Activated naive CD4-positive, alpha-beta T cell treated with anti-CD3 and anti-CD28 coated beads, Interleukin-2, amount 50 U/mL, for 24 hours (primary cell): ENCODE results near the gene TNC.
A peak's percentile ranks its signal among the peaks of the same experiment; 100 is the strongest.

Experiments used
- H3K27ac Mint-ChIP-seq: one replicate; pipeline ENCODE4 v1.8.0; 2021; ENCODE audit warnings: mild to moderate bottlenecking, mixed read lengths
- H3K27me3 Mint-ChIP-seq: one replicate; pipeline ENCODE4 v1.8.0; 2021; ENCODE audit warnings: mixed read lengths
- H3K36me3 Mint-ChIP-seq: one replicate; pipeline ENCODE4 v1.8.0; 2021; ENCODE audit warnings: mixed read lengths
- H3K4me1 Mint-ChIP-seq: one replicate; pipeline ENCODE4 v1.8.0; 2021; ENCODE audit warnings: mixed read lengths
- H3K4me3 Mint-ChIP-seq: one replicate; pipeline ENCODE4 v1.8.0; 2021; ENCODE audit warnings: mild to moderate bottlenecking, mixed read lengths
- H3K9me3 Mint-ChIP-seq: one replicate; pipeline ENCODE4 v1.8.0; 2021; ENCODE audit warnings: mixed read lengths

TNC gene

DNA sequence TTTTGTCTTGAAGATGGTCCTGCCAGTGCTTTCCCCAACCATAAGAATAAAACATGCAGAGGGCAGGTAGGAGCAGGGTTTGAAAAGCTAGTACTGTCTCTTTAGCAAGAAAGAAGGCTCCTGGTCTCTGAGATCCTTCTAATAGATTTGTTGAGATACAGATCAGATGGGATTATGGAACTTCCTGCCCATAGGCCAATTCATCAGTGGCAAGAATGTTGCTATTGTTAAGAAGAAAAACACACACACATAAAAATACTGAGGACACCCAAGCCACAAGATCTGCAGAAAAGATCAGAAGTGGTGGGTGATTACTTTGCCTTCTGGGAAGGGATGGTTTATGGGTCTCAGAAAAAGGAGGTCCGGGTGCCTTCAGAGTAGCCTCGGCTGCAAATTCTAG, 59.8 kb downstream of the TNC start:
- Mint-ChIP-seq H3K9me3 (no peaks in the 10 kb centered on the region), H3K27me3 (peaks cover 15% of the 10 kb centered on the region), H3K36me3 (no peaks in the 10 kb centered on the region), H3K27ac (no peak overlapping the region), H3K4me1 (no peaks in the 10 kb centered on the region), H3K4me3 (no peak overlapping the region)

DNA sequence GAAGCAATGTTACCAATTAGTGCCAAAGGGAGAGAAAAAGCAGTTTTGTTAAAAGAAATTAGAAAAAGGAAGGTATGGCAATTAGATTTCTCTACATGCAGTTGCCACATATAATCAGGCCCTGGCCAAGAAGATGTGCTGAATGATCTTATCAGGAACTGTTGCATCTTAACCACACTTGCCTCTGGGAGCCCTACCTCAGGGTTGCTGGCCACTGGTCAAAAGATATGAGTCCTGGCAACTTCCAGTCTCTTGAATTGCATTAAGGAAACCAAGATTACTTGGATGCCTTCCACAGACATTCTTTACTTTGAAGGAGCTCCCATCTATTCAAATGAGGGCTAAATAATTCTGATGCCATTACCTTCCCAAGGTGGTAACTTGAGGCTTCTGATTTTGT, 60.4 kb downstream of the TNC start:
- Mint-ChIP-seq H3K4me1 (no peaks in the 10 kb centered on the region), H3K27ac (no peak overlapping the region), H3K4me3 (no peak overlapping the region), H3K9me3 (no peaks in the 10 kb centered on the region), H3K27me3 (peaks cover 18% of the 10 kb centered on the region), H3K36me3 (no peaks in the 10 kb centered on the region)

DNA sequence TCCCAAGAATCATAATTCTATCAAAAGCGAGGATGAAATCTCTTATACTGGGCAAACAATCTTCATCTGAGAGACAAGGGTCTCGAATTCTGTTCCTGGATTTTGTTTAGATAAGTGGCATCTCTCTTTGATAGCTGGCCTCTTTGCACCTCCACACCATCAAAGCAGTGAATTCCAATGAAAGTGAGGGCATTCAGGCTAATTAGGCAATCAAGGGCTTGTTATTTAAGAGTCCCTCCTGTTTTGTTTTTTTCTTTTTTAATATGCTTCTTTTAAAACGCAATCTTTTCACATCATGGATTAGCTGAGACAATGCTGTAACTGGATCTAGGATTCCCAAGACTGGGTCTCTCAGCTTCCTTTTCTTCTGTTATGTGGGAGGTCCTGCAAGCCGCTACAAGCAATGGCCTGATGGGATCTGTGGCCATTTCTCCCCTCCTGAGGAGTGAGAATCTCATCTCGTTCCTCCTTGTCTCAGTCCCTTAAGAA, 67.9 kb downstream of the TNC start:
- Mint-ChIP-seq H3K4me3 (no peak overlapping the region), H3K4me1 (no peaks in the 10 kb centered on the region), H3K36me3 (no peaks in the 10 kb centered on the region), H3K9me3 (no peaks in the 10 kb centered on the region), H3K27ac (no peak overlapping the region), H3K27me3 (peaks cover 15% of the 10 kb centered on the region)

DNA sequence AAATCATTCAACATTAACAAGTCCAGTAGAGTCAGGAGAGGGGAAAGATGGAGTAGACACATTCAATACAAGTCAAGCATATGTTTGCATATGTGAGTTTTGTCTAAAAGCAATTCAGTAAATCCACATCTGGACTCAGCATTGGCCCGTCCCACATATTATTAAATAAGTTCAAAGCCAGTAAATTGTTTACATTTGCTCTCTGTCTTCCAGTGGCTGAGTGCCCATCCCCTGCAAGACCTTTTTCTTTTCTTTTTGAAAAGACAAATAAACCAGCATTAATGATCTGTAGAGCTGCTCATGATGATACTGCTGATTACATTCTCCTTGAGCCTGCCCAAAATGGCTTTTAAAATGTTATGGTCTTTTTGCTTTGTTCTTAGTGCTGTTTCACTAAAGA, 71.1 kb downstream of the TNC start:
- Mint-ChIP-seq H3K9me3 (no peaks in the 10 kb centered on the region), H3K27ac (no peak overlapping the region), H3K27me3 (peaks cover 7% of the 10 kb centered on the region)

DNA sequence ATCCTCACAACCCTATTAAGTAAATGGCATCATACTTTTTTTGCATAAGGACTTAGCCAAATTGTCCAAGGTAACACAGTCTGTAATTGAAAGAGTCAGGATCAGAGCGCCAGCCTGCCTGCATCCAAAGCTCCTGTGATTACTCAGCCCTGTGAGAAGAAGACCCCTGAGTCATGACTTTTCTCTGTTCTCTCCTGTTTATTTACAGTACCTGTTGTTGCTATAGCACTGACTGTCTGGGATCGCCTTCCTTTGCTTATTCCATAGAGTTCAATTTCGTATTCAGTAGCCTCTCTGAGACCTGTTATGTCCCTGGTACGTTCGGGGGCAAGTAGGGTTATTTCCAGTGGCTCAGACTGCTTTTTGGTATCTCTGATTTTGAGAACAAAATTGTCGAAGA, 71.8 kb downstream of the TNC start:
- Mint-ChIP-seq H3K27me3 (peaks cover 7% of the 10 kb centered on the region), H3K36me3 (no peaks in the 10 kb centered on the region), H3K4me1 (peaks cover 7% of the 10 kb centered on the region), H3K9me3 (no peaks in the 10 kb centered on the region), H3K27ac (no peak overlapping the region), H3K4me3 (no peak overlapping the region)

More for the DNA sequence above, 71.1 kb downstream of the TNC start:
- Mint-ChIP-seq H3K4me1 (peaks cover 7% of the 10 kb centered on the region), H3K36me3 (no peaks in the 10 kb centered on the region), H3K4me3 (no peak overlapping the region)

DNA sequence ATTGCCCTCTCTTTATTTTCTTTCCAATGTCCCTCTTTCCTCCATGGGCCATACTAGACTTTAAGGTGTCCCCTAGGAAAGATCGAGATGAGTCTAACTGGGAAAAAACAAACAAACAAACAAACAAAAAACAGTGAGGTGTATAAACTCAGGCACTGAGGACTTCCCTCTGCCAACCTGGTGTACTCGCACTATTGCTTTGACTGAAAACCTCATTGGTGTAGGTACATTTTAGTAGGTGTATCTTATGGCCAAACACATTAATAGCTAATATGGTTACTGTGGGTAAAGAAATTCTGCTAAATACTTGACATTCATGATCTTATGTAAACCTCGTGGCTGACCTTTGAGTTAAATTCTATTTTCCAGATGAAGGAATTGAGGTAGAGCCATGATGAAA, 74.3 kb downstream of the TNC start:
- Mint-ChIP-seq H3K4me1 (peaks cover 7% of the 10 kb centered on the region), H3K9me3 (no peaks in the 10 kb centered on the region), H3K27me3 (peaks cover 7% of the 10 kb centered on the region), H3K36me3 (no peaks in the 10 kb centered on the region), H3K4me3 (no peak overlapping the region), H3K27ac (no peak overlapping the region)

GRCh38 chr9:115042781-115043509, 75.0 kb downstream of the TNC start:
- no peak overlapping the region for H3K4me3 Mint-ChIP-seq
- H3K27ac Mint-ChIP-seq = peak overlapping the region; percentile 69
- H3K4me1 Mint-ChIP-seq = peaks cover 7% of the 10 kb centered on the region
- no peaks in the 10 kb centered on the region for H3K9me3 Mint-ChIP-seq
- H3K27me3 Mint-ChIP-seq = peaks cover 6% of the 10 kb centered on the region
- no peaks in the 10 kb centered on the region for H3K36me3 Mint-ChIP-seq

DNA sequence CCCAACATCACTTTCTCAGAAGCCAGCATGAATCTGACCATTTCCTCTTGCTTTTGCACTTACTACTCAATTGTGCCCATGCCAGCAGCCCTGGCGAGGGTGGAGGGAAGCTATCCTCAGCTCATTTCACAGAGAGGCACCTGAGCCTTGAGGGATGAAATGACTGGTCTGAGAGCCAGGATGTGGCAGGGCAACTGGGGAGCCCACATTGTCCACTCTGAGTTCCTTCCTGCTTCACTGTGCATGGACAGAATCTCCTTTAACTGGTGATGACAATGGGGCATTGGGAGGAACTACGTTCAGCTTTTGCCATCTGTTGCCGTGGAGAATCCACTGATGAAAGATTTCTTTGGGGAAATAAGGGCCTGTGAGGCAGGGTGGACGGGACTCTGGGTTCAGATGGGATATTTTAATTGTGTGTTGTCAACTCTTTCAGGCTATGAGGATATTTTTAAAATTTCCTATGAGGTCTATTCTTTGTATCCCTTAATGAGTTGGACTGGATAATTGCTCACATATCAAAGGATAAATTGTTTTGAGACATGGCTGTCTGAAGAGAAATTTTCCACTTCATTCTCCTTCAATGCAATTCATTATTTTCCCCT, 78.3 kb downstream of the TNC start:
- H3K36me3 Mint-ChIP-seq = no peaks in the 10 kb centered on the region
- H3K4me1 Mint-ChIP-seq = peaks cover 16% of the 10 kb centered on the region
- H3K27ac Mint-ChIP-seq = no peak overlapping the region
- H3K27me3 Mint-ChIP-seq = peaks cover 3% of the 10 kb centered on the region
- H3K9me3 Mint-ChIP-seq = no peaks in the 10 kb centered on the region
- no peak overlapping the region for H3K4me3 Mint-ChIP-seq

GRCh38 chr9:115038178-115038577, 79.8 kb downstream of the TNC start:
- no peaks in the 10 kb centered on the region for H3K36me3 Mint-ChIP-seq
- no peak overlapping the region for H3K4me3 Mint-ChIP-seq
- no peak overlapping the region for H3K27ac Mint-ChIP-seq
- no peaks in the 10 kb centered on the region for H3K9me3 Mint-ChIP-seq
- no peaks in the 10 kb centered on the region for H3K27me3 Mint-ChIP-seq
- H3K4me1 Mint-ChIP-seq = peaks cover 12% of the 10 kb centered on the region

- H3K9me3 Mint-ChIP-seq = no peaks in the 10 kb centered on the region
- H3K27me3 Mint-ChIP-seq = no peaks in the 10 kb centered on the region
- H3K4me1 Mint-ChIP-seq = peaks cover 9% of the 10 kb centered on the region
- H3K4me3 Mint-ChIP-seq = no peak overlapping the region
- H3K27ac Mint-ChIP-seq = no peak overlapping the region
- H3K36me3 Mint-ChIP-seq = no peaks in the 10 kb centered on the region
Measured at GRCh38 chr9:115036691-115037090, 81.3 kb downstream of the TNC start.

DNA sequence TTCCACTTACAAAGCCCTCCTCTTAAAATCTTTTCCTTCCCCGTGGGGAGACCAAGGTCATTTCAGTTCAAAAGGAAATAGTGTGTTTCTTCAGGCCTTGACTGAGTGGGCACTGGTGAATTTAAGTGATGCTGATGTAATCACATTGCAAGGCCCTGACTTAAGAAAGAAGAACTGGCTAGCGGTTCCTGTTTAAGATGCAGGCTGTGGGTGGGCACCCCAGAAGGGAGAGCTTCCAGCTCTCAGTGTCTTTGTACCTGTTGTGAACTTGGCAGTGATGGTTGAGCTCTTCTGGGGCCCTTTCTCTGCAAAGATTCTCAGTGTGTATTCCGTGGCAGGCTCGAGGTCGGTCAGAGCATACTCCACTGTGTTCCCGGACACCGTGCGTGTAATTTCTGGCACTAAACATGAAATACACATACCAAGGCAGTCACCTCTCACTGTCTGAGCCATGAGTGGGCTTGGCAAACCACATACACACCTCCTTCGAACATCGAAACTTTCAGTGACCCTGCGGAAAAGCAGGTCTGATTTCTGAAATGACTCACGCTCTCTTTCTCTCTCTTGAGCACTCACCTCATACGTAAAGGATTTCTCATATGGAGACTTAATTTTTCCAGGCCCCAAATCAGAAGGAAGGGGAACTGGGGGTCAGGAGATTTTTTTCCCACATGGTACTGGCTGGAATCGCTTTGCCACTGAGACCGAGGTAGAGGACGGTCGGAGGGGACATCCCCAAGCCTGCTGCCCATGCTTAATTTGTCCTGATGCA, 81.9 kb downstream of the TNC start:
- no peaks in the 10 kb centered on the region for H3K27me3 Mint-ChIP-seq
- H3K9me3 Mint-ChIP-seq = no peaks in the 10 kb centered on the region
- H3K4me1 Mint-ChIP-seq = peaks cover 9% of the 10 kb centered on the region
- H3K4me3 Mint-ChIP-seq = no peak overlapping the region
- H3K27ac Mint-ChIP-seq = peak overlapping the region; percentile 38
- H3K36me3 Mint-ChIP-seq = no peaks in the 10 kb centered on the region

DNA sequence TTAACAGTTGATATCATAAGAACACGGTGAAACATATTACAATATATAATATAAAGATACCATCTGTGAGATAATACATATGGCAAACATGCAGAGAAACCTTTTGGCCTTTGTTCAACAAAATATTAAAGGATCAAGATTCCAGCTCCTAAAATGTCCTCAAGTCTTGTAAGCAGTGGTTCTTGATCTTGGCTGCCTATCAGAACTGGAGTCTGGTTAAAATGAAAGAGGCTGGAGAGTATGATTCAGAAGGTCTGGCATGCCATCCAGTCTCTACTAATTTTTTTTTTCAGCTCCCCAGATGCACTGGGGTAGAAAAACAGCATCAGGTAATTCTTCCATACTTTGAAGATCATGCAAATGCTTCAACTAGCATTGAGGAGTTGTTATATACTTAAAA, 83.2 kb downstream of the TNC start:
- Mint-ChIP-seq H3K4me3 (no peak overlapping the region), H3K4me1 (peaks cover 9% of the 10 kb centered on the region), H3K9me3 (no peaks in the 10 kb centered on the region), H3K36me3 (no peaks in the 10 kb centered on the region), H3K27ac (no peak overlapping the region), H3K27me3 (no peaks in the 10 kb centered on the region)

DNA sequence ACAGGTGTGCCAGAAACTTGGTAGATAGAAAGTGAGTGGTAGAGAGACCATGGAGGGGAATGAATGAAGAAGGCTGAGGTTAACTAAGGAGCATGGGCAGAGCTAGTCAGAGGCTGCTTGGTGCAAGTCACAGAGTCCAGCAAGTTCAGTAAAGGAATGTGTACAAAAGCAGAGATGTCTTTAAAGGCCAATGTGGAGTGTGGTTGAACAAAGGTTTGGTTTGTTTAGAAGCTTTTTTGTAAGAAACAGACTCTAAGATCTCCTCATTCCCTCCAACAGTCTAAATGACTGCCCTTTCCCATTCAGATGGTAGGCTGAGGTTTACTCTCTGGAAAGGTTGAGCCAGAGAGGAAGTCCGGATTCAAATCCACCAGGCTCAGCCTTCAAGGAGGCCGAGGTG, 84.2 kb downstream of the TNC start:
- Mint-ChIP-seq H3K27ac (no peak overlapping the region), H3K9me3 (no peaks in the 10 kb centered on the region), H3K4me3 (no peak overlapping the region), H3K27me3 (no peaks in the 10 kb centered on the region), H3K4me1 (peaks cover 9% of the 10 kb centered on the region), H3K36me3 (no peaks in the 10 kb centered on the region)

DNA sequence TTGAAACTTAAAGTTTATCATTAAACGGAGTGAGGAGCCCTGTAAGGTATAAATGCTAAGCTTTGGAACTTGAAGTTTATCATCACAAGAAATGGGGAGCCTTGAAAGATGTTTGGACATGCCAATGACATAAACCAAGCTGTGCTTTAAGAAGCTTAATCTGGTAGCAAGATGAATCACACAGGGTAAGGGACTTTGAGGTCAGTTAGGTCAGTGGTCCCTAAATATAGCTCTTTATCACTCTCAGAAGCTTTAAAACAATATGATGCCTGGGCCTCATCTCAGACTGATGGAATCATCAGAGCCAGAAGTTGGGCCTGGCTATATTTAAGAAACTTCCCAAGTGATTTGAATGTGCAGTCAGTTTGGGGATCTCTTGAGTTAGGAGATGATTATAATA, 85.7 kb downstream of the TNC start:
- H3K4me3 Mint-ChIP-seq = no peak overlapping the region
- H3K9me3 Mint-ChIP-seq = no peaks in the 10 kb centered on the region
- no peak overlapping the region for H3K27ac Mint-ChIP-seq
- peaks cover 9% of the 10 kb centered on the region for H3K4me1 Mint-ChIP-seq
- H3K27me3 Mint-ChIP-seq = peaks cover 2% of the 10 kb centered on the region
- no peaks in the 10 kb centered on the region for H3K36me3 Mint-ChIP-seq

- Mint-ChIP-seq H3K4me1 (no peaks in the 10 kb centered on the region), H3K36me3 (no peaks in the 10 kb centered on the region), H3K4me3 (no peak overlapping the region), H3K9me3 (no peaks in the 10 kb centered on the region), H3K27ac (no peak overlapping the region), H3K27me3 (peaks cover 2% of the 10 kb centered on the region)
Measured at GRCh38 chr9:115030006-115030405, 88.0 kb downstream of the TNC start.

DNA sequence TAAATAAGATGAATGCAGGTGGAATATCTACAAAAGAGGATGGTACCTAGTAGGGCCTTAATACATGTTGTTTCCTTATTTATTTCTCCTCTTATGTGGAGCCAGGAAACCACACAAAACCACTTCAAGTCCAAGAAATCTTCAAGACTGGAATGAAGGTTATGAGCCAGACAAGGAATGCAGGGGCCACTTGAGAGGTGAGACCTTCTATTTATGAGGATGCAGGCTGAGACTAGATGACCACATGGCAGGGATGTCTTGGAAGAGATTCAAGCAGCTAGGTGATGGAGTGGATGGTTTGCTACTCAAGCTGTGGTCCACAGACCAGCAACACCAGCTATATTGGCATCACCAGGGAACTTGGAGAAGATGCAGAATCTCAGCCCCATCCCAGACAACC, 92.2 kb downstream of the TNC start:
- Mint-ChIP-seq H3K27ac (no peak overlapping the region), H3K4me3 (no peak overlapping the region), H3K9me3 (no peaks in the 10 kb centered on the region), H3K27me3 (peaks cover 2% of the 10 kb centered on the region), H3K4me1 (no peaks in the 10 kb centered on the region), H3K36me3 (no peaks in the 10 kb centered on the region)
